Ureter (tissue), 1 donor: ENCODE data around the gene MEX3A. TPM values are rescaled to one million over a fixed set of nuclear protein-coding genes. Genes with fewer than 3 reads are reported as not detected.
A peak's percentile ranks its signal among the peaks of the same experiment; 100 is the strongest.
"Not testable (repeated sequence)": the region's sequence is repeated elsewhere in the genome, so short reads cannot be mapped to it uniquely, and the experiment has no call there.

Experiments used
- DNase-seq: peaks from one replicate; pipeline ENCODE4 v3.0.0-alpha.2; 2020; ENCODE audit warnings: low spot score
- total RNA-seq: library from RNA; stranded (reverse); gene quantifications from one replicate; pipeline ENCODE4 v1.2.4, GENCODE V29; 2023
- donor health status: DM: yes; HTN: yes; CAD: no.

Gene MEX3A
- 1.2 TPM for total RNA-seq

DNA sequence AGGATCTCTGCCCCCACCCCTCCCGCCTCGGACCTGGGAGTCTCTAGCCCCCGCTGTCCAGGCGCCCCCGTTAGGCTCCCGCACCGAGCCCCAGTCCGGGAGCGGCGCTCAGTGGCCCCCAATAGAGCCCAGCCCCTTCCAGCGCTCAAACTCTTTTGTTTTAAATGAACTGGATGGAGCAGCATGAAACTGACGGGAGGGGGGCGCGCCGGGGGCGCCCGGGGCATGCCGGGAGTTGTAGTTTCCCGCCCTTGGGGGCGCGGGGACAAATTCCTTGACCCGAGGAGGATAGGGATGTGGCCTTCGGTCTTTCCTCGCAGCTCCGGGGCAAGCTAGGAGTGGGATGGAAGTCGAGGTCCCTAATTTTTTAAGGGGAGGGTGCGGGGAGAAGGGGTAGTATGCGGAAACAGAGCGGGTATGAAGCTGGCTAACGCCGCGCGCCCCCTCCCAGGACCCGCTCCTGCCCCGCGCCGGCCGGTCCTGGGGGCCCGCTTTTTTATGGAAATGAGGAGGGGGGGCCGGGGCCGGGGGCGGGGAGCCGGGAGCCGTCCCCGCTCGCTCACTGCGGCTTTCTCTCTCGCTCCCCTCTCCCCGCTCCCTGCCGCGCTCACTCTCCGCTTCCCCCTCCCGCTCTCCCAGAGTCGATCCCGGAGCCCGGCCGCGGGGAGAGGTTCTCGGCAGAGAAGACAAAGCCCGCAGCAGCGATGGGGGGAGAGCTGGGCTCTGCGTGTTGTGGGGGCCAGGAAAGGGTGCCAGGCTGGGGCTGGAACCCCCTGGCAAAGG is at the start of gene MEX3A:
Gene MEX3A (minus strand): TSS at position 157 of the 783 bp plus-strand sequence. CDS start 467 bp downstream, outside the sequence.
- DNase-seq, result peak; percentile 74

- no peak for DNase-seq
These were observed 48.3 kb upstream of the MEX3A start for GRCh38 chr1:156130578-156130942.

- peak; percentile 94 for DNase-seq
These were observed 47.7 kb upstream of the MEX3A start for GRCh38 chr1:156129687-156130577.

DNA sequence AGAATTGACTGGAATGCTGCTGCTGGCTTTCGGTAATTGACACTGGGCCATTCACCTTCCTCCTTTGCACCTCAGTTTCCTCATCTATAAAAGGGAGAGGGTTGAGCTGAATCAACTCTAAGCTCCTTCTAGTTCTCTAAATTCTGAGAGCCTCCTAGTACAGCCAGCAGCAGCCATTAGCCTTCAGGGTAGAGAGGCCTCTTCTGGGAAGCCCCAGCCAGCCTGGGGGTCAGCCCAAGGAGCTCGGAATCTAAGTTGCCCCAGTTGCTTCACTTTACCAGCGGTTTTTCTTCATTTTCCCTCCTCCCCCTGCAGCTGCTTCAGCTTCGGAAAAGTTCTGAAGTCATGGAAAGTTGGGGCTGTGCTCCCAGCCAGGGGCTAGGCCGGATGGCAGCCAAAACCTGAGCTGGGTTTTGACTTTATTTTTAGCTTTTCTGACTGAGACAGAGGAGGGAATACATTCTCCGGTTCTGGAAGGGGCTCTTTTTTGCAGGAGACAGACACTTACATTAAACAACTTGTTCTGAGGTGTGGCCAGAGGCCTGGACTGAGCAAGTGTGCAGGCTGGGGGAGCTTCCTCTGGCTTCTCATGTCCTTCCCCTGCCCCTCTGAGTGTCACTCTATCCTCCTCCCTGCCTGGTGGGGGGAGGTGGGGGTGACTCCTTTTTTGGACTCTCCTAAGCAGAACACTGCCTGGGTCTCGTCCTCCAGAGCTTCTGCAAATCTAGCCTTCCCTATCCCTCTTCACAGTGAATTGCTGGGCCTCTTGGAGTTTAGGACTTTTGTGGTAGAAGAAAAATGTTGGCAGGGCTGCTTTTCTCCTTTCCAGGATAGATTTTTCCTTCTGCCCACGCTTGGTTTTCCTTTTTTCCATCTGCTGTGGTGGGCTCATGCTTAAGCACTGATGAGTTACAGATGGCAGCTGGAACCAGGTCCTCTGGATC is 46.7 kb upstream of the MEX3A start:
- peak; percentile 78 for DNase-seq

DNA sequence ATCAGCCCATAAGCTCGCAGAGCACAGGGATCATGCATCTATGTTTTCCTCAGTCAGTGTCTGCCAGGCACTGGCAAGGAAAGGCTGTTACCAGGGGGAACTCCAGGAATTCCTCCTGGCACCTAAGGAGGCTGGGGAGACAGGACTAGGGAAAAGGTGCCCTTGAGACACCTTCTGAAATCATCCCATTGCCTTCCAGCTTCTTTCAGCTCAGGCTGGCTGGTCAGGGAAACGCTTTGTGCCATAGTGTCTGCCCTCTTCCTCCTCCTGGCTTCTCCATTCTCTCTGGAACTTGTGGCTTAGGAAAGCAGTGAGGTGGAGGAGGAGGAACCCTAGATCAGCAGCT is 46.0 kb upstream of the MEX3A start:
- DNase-seq, result no peak

DNA sequence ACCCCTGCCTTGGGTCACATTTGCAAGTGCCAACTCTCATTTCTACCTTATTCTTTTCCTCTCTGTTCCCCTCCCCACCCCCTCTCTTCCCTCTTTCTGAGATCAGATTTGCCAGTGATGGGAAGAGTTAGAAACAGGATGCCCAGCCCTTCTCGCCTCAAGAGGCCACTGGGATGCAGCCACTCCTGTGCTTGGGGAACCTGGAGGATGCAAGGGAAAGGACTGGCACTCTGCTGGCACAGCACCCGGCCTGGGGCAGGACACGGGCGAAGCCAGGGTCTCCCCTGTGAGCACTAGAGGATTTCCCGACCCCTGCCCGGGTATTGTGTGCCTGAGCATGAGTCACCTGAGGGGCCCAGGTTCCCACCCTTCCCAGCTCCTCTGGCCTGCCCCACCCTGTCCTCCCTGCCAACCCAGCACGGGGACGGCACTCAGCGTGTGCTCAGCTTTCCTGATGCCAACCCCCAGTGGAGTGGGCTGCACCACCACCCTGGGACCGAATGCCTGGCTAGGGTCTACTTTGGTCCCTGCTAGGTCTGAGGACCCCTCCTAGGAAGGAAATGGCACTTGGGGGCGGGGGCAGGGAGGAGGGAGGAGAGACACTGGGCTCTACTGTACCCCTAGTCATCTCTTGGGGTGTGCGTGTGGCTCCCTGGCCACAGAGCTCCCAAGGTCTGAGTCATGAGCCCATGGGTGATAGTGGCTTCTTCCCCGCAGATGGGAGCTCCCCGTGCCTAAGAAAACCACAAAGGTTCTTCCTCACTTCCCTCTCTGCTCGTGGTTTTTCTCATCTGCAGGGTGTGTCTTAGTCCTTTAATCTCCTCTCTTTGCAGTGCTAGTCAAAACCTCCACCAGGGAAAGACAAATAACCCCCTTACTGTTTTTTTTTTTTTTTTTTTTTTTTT is 44.6 kb upstream of the MEX3A start:
- DNase-seq, result peak; percentile 70

GRCh38 chr1:156126043-156126629 is 43.9 kb upstream of the MEX3A start:
- peak; percentile 95 for DNase-seq

GRCh38 chr1:156125544-156125943 is 43.3 kb upstream of the MEX3A start:
- not testable (repeated sequence) for DNase-seq

DNA sequence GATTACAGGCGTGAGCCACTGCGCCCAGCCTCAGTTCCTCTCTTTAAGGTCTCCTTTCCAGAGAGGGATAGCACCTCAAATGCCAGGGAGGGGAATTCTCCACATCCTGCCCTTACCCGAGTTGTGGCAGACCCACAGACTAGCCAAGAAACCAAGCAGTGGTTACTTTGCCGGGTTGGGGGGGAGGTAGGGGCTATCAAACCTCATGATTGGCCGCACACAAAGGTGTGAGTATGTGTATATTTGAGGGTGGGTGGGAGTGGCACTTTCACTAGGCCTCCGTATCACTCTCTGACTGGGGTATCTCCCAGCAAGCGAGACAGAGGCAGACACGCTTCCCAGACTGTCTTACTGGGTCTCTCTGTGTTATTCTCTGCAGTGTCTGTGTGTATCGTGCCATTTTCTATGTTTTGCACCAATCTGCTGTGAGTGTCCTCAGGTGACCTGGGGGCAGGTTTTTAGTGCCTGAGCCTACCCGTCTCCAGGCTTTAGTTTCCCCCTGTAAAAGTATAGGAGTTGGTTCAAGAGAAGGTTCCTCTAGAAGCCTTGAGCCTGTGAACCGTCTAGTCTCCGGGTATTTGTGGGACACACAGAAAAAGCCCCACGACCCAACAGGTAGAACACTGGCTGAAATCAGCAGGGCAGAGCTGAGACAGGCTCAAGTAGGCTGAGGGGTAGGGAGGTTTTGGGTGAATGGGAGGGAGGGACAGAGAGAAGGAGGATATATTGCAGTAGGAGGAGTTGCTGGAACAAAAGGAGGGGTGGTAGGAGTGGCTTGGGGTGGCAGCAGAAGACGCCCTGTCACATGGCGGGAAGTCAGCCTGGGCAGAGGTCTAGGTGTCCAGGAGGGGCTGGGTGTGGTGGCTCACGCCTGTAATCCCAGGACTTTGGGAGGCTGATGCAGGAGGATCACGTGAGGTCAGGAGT is 42.6 kb upstream of the MEX3A start:
- DNase-seq, result peak; percentile 83

- peak; percentile 97 for DNase-seq
These were observed 41.3 kb upstream of the MEX3A start for GRCh38 chr1:156123356-156124196.

DNA sequence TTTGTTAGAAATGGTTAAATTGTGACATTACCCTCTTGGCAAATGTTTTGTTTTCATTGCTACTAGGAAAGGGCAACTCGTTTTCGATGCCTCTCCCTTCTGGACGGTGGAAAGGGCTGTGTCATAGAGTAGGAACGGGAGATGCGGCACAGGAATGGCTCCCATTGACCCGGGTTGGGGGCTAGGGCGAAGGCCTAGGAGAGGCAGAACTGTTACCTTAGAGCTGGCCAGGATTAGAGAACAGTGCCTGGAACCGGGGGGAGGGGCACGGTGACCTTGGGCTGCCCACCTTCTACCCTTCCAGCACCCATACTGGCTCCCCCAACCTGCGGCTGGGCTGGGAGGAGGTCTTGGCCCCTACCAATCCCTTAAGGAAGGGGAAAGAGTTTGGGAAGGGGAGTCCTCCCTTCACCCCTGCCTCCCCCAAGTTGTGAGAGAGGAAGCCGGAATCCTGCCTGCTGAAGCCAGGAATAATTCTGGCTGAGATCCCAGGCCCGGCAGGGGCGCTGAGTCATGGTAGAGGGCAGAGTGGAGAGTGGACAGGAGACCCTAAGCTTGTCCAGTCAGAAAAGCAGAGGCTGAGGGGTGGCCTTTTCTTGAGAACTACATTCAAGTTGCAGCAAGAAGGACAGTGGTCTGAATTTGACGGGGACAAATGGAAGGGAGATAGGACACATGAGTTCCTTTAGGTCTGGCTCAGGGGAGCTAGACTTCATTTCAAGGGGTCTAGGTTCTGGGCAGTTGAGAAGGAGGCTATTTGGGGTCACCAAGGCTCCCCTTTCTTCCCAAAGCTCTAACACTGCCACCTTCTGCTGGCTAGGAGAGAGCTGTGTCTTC is 40.5 kb upstream of the MEX3A start:
- DNase-seq, result peak; percentile 87

- DNase-seq, result no peak
These were observed 39.8 kb upstream of the MEX3A start for GRCh38 chr1:156122086-156122485.

GRCh38 chr1:156121457-156121856 is 39.2 kb upstream of the MEX3A start:
- no peak for DNase-seq

DNA sequence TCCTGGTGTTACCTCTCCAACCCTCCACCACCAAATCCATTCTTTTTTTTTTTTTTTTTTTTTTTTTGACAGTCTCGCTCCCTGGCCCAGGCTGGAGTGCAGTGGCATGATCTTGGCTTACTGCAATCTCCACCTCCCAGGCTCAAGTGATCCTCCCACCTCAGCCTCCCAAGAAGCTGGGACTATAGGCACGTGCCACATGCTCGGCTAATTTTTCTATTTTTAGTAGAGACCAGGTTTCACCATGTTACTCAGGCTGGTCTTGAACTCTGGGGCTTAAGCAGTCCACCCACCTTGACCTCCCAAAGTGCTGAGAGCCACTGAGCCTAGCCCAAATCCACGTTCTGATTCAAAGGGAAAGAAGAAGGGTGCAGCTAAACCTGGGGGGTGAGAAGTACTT is 38.7 kb upstream of the MEX3A start:
- not testable (repeated sequence) for DNase-seq

- no peak for DNase-seq
These were observed 38.1 kb upstream of the MEX3A start for GRCh38 chr1:156120318-156120717.

- no peak for DNase-seq
These were observed 37.4 kb upstream of the MEX3A start for GRCh38 chr1:156119503-156120209.
